ENCODE data around the gene DMGDH. TPM values are rescaled to one million over a fixed set of nuclear protein-coding genes. Genes with fewer than 3 reads are reported as not detected.

DMGDH gene
- 1.9 to 3.2 TPM (median 3.1 TPM) in 3 replicates for total RNA-seq
- long read RNA-seq, partial matches to known transcripts: 0 of 6 reads
- long read RNA-seq, other reads (novel, unspliced or antisense): 6 of 6 reads

- no peak for DNase-seq (ENCODE audit: low spot score)
- Mint-ChIP-seq H3K4me3 (ENCODE audit: unreplicated experiment) (no peak within 1 kb of the TSS), H3K27ac (ENCODE audit: unreplicated experiment) (no peak within 1 kb of the TSS), H3K27me3 (ENCODE audit: low read depth) (no peaks in the 10 kb centered on the region), H3K9me3 (ENCODE audit: low read depth) (peaks cover 17% of the 10 kb centered on the region), H3K4me1 (ENCODE audit: low read depth) (no peaks in the 10 kb centered on the region), H3K36me3 (ENCODE audit: low read depth) (peaks cover 2% of the 10 kb centered on the region)
- no peak for TF ChIP-seq CTCF (IDR thresholded peaks at IDR 0.05)
These were observed at the start of gene DMGDH, which contains the start of gene BHMT2 for GRCh38 chr5:79069488-79070349. TSS of gene DMGDH (minus strand) at chr5:79069674. CDS start at chr5:79069620, 54 bp downstream. TSS of gene BHMT2 (plus strand) at chr5:79069767. CDS start at chr5:79069783, 16 bp downstream.

- peaks cover 29% of the 10 kb centered on the region for H3K4me1 Mint-ChIP-seq (ENCODE audit: low read depth)
- no peak for DNase-seq (ENCODE audit: low spot score)
- H3K27me3 Mint-ChIP-seq (ENCODE audit: low read depth): peaks cover 37% of the 10 kb centered on the region
- H3K4me3 Mint-ChIP-seq (ENCODE audit: unreplicated experiment): no peak overlapping the region
- H3K27ac Mint-ChIP-seq (ENCODE audit: unreplicated experiment): no peak overlapping the region
- peaks cover 8% of the 10 kb centered on the region for H3K36me3 Mint-ChIP-seq (ENCODE audit: low read depth)
- H3K9me3 Mint-ChIP-seq (ENCODE audit: low read depth): no peaks in the 10 kb centered on the region
- no peak for TF ChIP-seq CTCF (IDR thresholded peaks at IDR 0.05)
These were observed 43.2 kb upstream of the DMGDH start for GRCh38 chr5:79112703-79113058.

- peak; percentile 31 for TF ChIP-seq CTCF (IDR thresholded peaks at IDR 0.05)
- DNase-seq (ENCODE audit: low spot score): no peak
- H3K4me3 Mint-ChIP-seq (ENCODE audit: unreplicated experiment): peak overlapping the region; percentile 55
- H3K36me3 Mint-ChIP-seq (ENCODE audit: low read depth): peaks cover 8% of the 10 kb centered on the region
- peaks cover 37% of the 10 kb centered on the region for H3K27me3 Mint-ChIP-seq (ENCODE audit: low read depth)
- H3K9me3 Mint-ChIP-seq (ENCODE audit: low read depth): no peaks in the 10 kb centered on the region
- no peak overlapping the region for H3K27ac Mint-ChIP-seq (ENCODE audit: unreplicated experiment)
- H3K4me1 Mint-ChIP-seq (ENCODE audit: low read depth): peaks cover 34% of the 10 kb centered on the region
These were observed 42.7 kb upstream of the DMGDH start for GRCh38 chr5:79111960-79112702.

- Mint-ChIP-seq H3K4me1 (ENCODE audit: low read depth) (peaks cover 37% of the 10 kb centered on the region), H3K27me3 (ENCODE audit: low read depth) (peaks cover 37% of the 10 kb centered on the region), H3K4me3 (ENCODE audit: unreplicated experiment) (peak within 1 kb of the TSS; percentile 55), H3K36me3 (ENCODE audit: low read depth) (peaks cover 8% of the 10 kb centered on the region), H3K9me3 (ENCODE audit: low read depth) (no peaks in the 10 kb centered on the region), H3K27ac (ENCODE audit: unreplicated experiment) (no peak within 1 kb of the TSS)
- DNase-seq (ENCODE audit: low spot score): no peak
- TF ChIP-seq CTCF (IDR thresholded peaks at IDR 0.05): no peak
These were observed 42.0 kb upstream of the DMGDH start, which contains the start of gene BHMT for GRCh38 chr5:79111387-79111959. TSS of gene BHMT (plus strand) at chr5:79111809. CDS start at chr5:79111886, 77 bp downstream.
